A549 (cell line): ENCODE data around the gene DLG2. TPM values are rescaled to one million over a fixed set of nuclear protein-coding genes. Genes with fewer than 3 reads are reported as not detected.

Source experiments
- ATAC-seq, 2 experiments: fragments of 200-7000 bp in 1 of 2; fragments of >200 bp in 1 of 2; cut with Nextera tagmentation in 1 of 2; cut with Tn5 transposase in 1 of 2; 3 replicates each; pipeline versions ENCODE4 v1.8.0 to v1.9.1; 2018 to 2020; ENCODE audit warnings: mild to moderate bottlenecking in 1 of 2, moderate library complexity in 1 of 2
- CTCF ChIA-PET: fragments of 300-600 bp; sonication (Branson Sonifier 250); formaldehyde crosslinking; extraction: SDS; loops from one replicate; lab custom pipeline; 2021; ENCODE audit warnings: antibody characterized with exemption, inconsistent platforms; lab: Yijun Ruan, JAX
- POLR2A ChIA-PET: fragments of 350-600 bp; formaldehyde crosslinking; extraction: SDS; loops from one replicate; lab custom pipeline; 2021; ENCODE audit warnings: antibody characterized with exemption, inconsistent platforms; lab: Yijun Ruan, JAX
- DNase-seq, 2 experiments: peaks; one replicate each; pipeline versions ENCODE4 v3.0.0 to v3.0.0-alpha.2; 2011 to 2016; ENCODE audit warnings: low read depth in 1 of 2, low spot score in 1 of 2
- FAIRE-seq: peaks from 2 replicates; lab custom pipeline; 2011; peaks lifted over from hg19 to GRCh38; lab: Jason Lieb, UNC
- H3K27ac ChIP-seq, 2 experiments: fragments of >200 bp; sonication (Bioruptor Twin); formaldehyde crosslinking; 3 replicates each; pipeline ENCODE4 v1.5.1; 2016 to 2017
- H3K4me1 ChIP-seq: fragments of >200 bp; sonication (Bioruptor Twin); formaldehyde crosslinking; 3 replicates; pipeline ENCODE4 v1.6.1; 2016
- H3K4me2 ChIP-seq: fragments of >200 bp; sonication (Bioruptor Twin); formaldehyde crosslinking; 3 replicates; pipeline ENCODE4 v1.6.1; 2016
- H3K4me3 ChIP-seq: fragments of >200 bp; sonication (Bioruptor Twin); formaldehyde crosslinking; 3 replicates; pipeline ENCODE4 v1.5.1; 2016
- H3K9me3 ChIP-seq: fragments of >200 bp; sonication (Bioruptor Twin); formaldehyde crosslinking; 3 replicates; pipeline ENCODE4 v1.6.1; 2016
- BHLHE40 ChIP-seq: IDR thresholded peaks from 2 replicates; pipeline ENCODE4 v1.6.1; 2012; ENCODE audit warnings: low read depth, low read length, inconsistent platforms
- CBX2 ChIP-seq: fragments of 200-600 bp; sonication (generic); IDR thresholded peaks from 2 replicates; pipeline ENCODE4 v1.6.1; 2016; ENCODE audit warnings: low read depth, mild to moderate bottlenecking, borderline replicate concordance
- CBX8 ChIP-seq: fragments of 200-600 bp; sonication (generic); IDR thresholded peaks from 2 replicates; pipeline ENCODE4 v1.6.1; 2016
- CEBPB ChIP-seq, 2 experiments: fragments of >200 bp in 1 of 2; sonication (Bioruptor Twin) in 1 of 2; formaldehyde crosslinking in 1 of 2; IDR thresholded peaks; 2 replicates each; pipeline ENCODE4 v1.6.1; 2012 to 2016
- CHD4 ChIP-seq: fragments of 200-600 bp; sonication (generic); IDR thresholded peaks from 2 replicates; pipeline ENCODE4 v1.6.1; 2016; ENCODE audit warnings: antibody characterized with exemption, mild to moderate bottlenecking, borderline replicate concordance
- EHF ChIP-seq: fragments of 250-450 bp; sonication (Bioruptor Pico); IDR thresholded peaks from 2 replicates; pipeline ENCODE4 v1.5.0; 2020; ENCODE audit warnings: mild to moderate bottlenecking
- FOSB ChIP-seq: fragments of 250-450 bp; sonication (Bioruptor Pico); IDR thresholded peaks from 2 replicates; pipeline ENCODE4 v1.5.0; 2020; ENCODE audit warnings: mild to moderate bottlenecking, moderate library complexity
- FOXS1 ChIP-seq: fragments of 250-450 bp; sonication (Bioruptor Pico); IDR thresholded peaks from 2 replicates; pipeline ENCODE4 v1.5.0; 2020; ENCODE audit warnings: mild to moderate bottlenecking, moderate library complexity
- GATA3 ChIP-seq: IDR thresholded peaks from 2 replicates; pipeline ENCODE4 v1.6.1; 2012; ENCODE audit warnings: borderline replicate concordance
- HDAC2 ChIP-seq: fragments of 200-600 bp; sonication (generic); IDR thresholded peaks from 2 replicates; pipeline ENCODE4 v1.6.1; 2016
- HOXB13 ChIP-seq: fragments of 250-450 bp; sonication (Bioruptor Pico); IDR thresholded peaks from 2 replicates; pipeline ENCODE4 v1.5.0; 2020; ENCODE audit warnings: low read depth, mild to moderate bottlenecking, moderate library complexity
- JUN ChIP-seq, 2 experiments: fragments of >200 bp; sonication (Bioruptor Twin); formaldehyde crosslinking; IDR thresholded peaks; 2 replicates in 1 of 2; 3 replicates in 1 of 2; pipeline ENCODE4 v1.6.1; 2016 to 2017
- JUNB ChIP-seq: fragments of >200 bp; sonication (Bioruptor Twin); formaldehyde crosslinking; IDR thresholded peaks from 2 replicates; pipeline ENCODE4 v1.6.1; 2016
- MAZ ChIP-seq: fragments of 150-350 bp; IDR thresholded peaks from 2 replicates; pipeline ENCODE4 v1.6.1; 2014; ENCODE audit warnings: antibody characterized with exemption, low read depth, low read length, borderline replicate concordance
- NPAS2 ChIP-seq: fragments of 250-450 bp; sonication (Bioruptor Pico); IDR thresholded peaks from 2 replicates; pipeline ENCODE4 v1.8.0; 2022; ENCODE audit warnings: mild to moderate bottlenecking, moderate library complexity, borderline replicate concordance
- PHF8 ChIP-seq: fragments of 200-600 bp; sonication (generic); IDR thresholded peaks from 2 replicates; pipeline ENCODE4 v1.6.1; 2016; ENCODE audit warnings: low read depth, mild to moderate bottlenecking, antibody characterized with exemption, moderate library complexity, borderline replicate concordance
- POLR2A ChIP-seq: IDR thresholded peaks from 2 replicates; pipeline ENCODE4 v1.6.1; 2012; ENCODE audit warnings: mild to moderate bottlenecking, low read length
- POLR2AphosphoS2 ChIP-seq: conservative IDR thresholded peaks from 2 replicates; pipeline ENCODE4 v1.6.1; 2012; ENCODE audit warnings: low read length, improper control_type of control experiment, inconsistent platforms
- RAD21 ChIP-seq, 2 experiments: fragments of >200 bp in 1 of 2; sonication (Bioruptor Twin) in 1 of 2; formaldehyde crosslinking in 1 of 2; IDR thresholded peaks in 1 of 2; conservative IDR thresholded peaks in 1 of 2; 2 replicates in 1 of 2; 3 replicates in 1 of 2; pipeline ENCODE4 v1.6.1; 2012 to 2018; ENCODE audit warnings: inconsistent platforms in 1 of 2
- RNF2 ChIP-seq: fragments of 200-600 bp; sonication (generic); IDR thresholded peaks from 2 replicates; pipeline ENCODE4 v1.6.1; 2016; ENCODE audit warnings: low read depth, mild to moderate bottlenecking, antibody characterized with exemption, moderate library complexity, borderline replicate concordance
- TP53 ChIP-seq: fragments of 250-450 bp; sonication (Bioruptor Pico); IDR thresholded peaks from 2 replicates; pipeline ENCODE4 v1.5.0; 2021; ENCODE audit warnings: mild to moderate bottlenecking, moderate library complexity
- ZC3H11A ChIP-seq: fragments of 450-650 bp; IDR thresholded peaks from 2 replicates; pipeline ENCODE4 v1.6.1; 2014; ENCODE audit warnings: antibody characterized with exemption, mild to moderate bottlenecking
- ZNF302 ChIP-seq: fragments of 250-450 bp; sonication (Bioruptor Pico); IDR thresholded peaks from 2 replicates; pipeline ENCODE4 v1.9.0; 2021; ENCODE audit warnings: inconsistent platforms, mild to moderate bottlenecking, moderate library complexity
- WGBS: methylation state at CpG from one replicate; pipeline ENCODE4 v1.1.6; 2017; ENCODE audit errors: missing lambda C conversion rate; 5-methylcytosine and 5-hydroxymethylcytosine counted together
- polyA plus RNA-seq, 4 experiments: library from polyadenylated mRNA; depleted of rRNA in 3 of 4; stranded (reverse); fragments of >200 nt; fragmentation: RNase III in 1 of 4; extraction: RNeasy Plus Mini Kit Qiagen cat#74134 plus additional on column Dnase treatment in 1 of 4; gene quantifications; 2 replicates in 3 of 4; 3 replicates in 1 of 4; pipeline ENCODE4 v1.2.3, GENCODE V29; 2011 to 2017
- TF ChIP-seq, protein P1 (sequence below): fragments of >200 bp; sonication (Bioruptor Twin); formaldehyde crosslinking; IDR thresholded peaks from 2 replicates; pipeline ENCODE4 v1.6.1; 2016
- TF ChIP-seq, protein P2 (sequence below): IDR thresholded peaks from 2 replicates; pipeline ENCODE4 v1.6.1; 2012; ENCODE audit warnings: low read depth, borderline replicate concordance
- TF ChIP-seq, protein P3 (sequence below): fragments of >200 bp; sonication (Bioruptor Twin); formaldehyde crosslinking; IDR thresholded peaks from 3 replicates; pipeline ENCODE4 v1.5.1; 2016
- TF ChIP-seq, protein P4 (sequence below): fragments of 250-450 bp; sonication (Bioruptor Pico); IDR thresholded peaks from 2 replicates; pipeline ENCODE4 v1.5.0; 2020; ENCODE audit warnings: low read depth, mild to moderate bottlenecking, moderate library complexity

DLG2 gene
- polyA plus RNA-seq, 2 of the 4 experiments (the other 2 are of a cell fraction), result 0.26 to 0.79 TPM

DNA sequence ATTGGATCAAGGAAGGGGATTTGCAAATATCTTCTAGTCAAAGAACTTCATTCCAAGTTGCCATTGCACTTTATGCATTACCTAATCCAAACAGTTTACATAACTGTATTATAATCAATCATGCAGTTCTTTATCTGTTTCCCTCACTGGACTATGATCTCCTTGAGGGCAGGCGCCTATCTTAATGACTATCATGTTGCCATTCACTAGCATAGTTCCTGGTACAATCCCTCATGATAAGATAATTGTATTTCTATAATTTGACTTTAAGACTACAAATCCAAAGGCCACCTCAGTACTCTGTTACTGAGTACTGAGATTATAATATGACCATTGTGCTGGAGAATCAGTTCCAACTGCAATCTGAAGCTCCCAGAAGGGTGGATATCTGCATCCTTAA is 2062.3 kb downstream of the DLG2 start (continued):
- TF ChIP-seq, protein P1, sequence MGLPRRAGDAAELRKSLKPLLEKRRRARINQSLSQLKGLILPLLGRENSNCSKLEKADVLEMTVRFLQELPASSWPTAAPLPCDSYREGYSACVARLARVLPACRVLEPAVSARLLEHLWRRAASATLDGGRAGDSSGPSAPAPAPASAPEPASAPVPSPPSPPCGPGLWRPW, result no peak

DNA sequence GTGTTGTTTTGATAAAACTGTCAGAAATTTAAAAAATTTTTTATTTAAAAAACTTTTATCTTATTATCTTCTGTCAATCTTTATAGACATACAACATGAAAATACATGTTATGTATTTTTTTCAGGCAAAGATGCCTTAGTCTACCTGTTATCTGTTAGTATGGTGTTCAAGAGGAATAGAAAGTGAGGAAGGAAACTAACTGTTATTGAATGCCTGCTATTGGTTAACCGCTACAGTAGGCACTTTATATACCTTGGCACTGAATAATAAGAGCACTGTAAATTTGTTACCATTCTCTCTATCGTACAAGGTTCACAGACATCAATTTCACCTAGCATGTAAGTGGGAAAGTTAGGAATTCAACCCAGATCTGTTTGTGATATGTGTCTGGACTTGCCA is 2068.9 kb downstream of the DLG2 start:
- Histone ChIP-seq H3K27ac (no peak overlapping the region), H3K4me2 (no peak overlapping the region), H3K9me3 (no peaks in the 10 kb centered on the region), H3K4me3 (no peak overlapping the region), H3K4me1 (no peaks in the 10 kb centered on the region)
- CTCF ChIA-PET, result no interaction called here
- DNase-seq, result no peak
- no peak for ATAC-seq
- TF ChIP-seq EHF (CRISPR knock-in tag) (no peak), RAD21 (conservative IDR thresholded peaks at IDR 0.05 in 1 of 2, IDR thresholded peaks at IDR 0.05 in 1 of 2) (no peak), BHLHE40 (no peak), FOXS1 (CRISPR knock-in tag) (no peak), RNF2 (no peak), HOXB13 (CRISPR knock-in tag) (no peak), JUN (IDR thresholded peaks at IDR 0.05) (no peak), FOSB (no peak), CHD4 (no peak), PHF8 (no peak)
- TF ChIP-seq, protein P2, sequence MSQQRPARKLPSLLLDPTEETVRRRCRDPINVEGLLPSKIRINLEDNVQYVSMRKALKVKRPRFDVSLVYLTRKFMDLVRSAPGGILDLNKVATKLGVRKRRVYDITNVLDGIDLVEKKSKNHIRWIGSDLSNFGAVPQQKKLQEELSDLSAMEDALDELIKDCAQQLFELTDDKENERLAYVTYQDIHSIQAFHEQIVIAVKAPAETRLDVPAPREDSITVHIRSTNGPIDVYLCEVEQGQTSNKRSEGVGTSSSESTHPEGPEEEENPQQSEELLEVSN, result no peak
- TF ChIP-seq, protein P3, sequence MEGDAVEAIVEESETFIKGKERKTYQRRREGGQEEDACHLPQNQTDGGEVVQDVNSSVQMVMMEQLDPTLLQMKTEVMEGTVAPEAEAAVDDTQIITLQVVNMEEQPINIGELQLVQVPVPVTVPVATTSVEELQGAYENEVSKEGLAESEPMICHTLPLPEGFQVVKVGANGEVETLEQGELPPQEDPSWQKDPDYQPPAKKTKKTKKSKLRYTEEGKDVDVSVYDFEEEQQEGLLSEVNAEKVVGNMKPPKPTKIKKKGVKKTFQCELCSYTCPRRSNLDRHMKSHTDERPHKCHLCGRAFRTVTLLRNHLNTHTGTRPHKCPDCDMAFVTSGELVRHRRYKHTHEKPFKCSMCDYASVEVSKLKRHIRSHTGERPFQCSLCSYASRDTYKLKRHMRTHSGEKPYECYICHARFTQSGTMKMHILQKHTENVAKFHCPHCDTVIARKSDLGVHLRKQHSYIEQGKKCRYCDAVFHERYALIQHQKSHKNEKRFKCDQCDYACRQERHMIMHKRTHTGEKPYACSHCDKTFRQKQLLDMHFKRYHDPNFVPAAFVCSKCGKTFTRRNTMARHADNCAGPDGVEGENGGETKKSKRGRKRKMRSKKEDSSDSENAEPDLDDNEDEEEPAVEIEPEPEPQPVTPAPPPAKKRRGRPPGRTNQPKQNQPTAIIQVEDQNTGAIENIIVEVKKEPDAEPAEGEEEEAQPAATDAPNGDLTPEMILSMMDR, result no peak
- TF ChIP-seq, protein P4, sequence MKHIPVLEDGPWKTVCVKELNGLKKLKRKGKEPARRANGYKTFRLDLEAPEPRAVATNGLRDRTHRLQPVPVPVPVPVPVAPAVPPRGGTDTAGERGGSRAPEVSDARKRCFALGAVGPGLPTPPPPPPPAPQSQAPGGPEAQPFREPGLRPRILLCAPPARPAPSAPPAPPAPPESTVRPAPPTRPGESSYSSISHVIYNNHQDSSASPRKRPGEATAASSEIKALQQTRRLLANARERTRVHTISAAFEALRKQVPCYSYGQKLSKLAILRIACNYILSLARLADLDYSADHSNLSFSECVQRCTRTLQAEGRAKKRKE (CRISPR knock-in tag), result no peak
- POLR2A ChIA-PET, result no interaction called here
- 3% methylated on average over 2 of the region's 2 CpGs for WGBS
- FAIRE-seq, result no peak

DNA sequence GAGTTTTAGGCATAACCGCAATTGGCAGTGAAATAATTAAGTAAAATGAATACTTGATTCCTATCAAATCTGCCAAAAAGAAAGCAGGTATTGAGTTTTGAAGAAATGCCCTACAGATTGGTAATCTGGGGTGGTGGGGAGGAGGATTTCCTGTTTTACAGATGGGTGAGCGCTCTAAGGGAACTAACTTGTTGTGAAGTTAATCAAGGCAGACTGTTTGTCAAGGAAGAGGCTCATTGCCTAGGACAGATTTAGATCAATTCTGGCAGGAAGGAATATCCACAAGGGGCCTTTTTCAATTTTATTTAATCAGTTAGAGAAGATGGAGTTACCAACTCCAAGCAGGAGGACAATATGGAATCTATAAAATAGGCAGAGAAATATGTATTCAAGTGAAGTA is 2069.5 kb downstream of the DLG2 start:
- ChIA-PET POLR2A (no interaction called here), CTCF (no interaction called here)
- 14% methylated on average over 2 of the region's 2 CpGs for WGBS
- ATAC-seq, result no peak
- no peak for TF ChIP-seq BHLHE40
- no peak for TF ChIP-seq JUNB
- no peak for TF ChIP-seq POLR2A
- no peak for TF ChIP-seq POLR2AphosphoS2
- no peak for TF ChIP-seq HDAC2
- TF ChIP-seq, all 56 proteins: peak for 0
- DNase-seq (no peak), FAIRE-seq (no peak)
- H3K4me2 ChIP-seq, result no peak overlapping the region
- no peak overlapping the region for H3K4me3 ChIP-seq
- no peak overlapping the region for H3K27ac ChIP-seq
- H3K9me3 ChIP-seq, result no peaks in the 10 kb centered on the region
- no peaks in the 10 kb centered on the region for H3K4me1 ChIP-seq

DNA sequence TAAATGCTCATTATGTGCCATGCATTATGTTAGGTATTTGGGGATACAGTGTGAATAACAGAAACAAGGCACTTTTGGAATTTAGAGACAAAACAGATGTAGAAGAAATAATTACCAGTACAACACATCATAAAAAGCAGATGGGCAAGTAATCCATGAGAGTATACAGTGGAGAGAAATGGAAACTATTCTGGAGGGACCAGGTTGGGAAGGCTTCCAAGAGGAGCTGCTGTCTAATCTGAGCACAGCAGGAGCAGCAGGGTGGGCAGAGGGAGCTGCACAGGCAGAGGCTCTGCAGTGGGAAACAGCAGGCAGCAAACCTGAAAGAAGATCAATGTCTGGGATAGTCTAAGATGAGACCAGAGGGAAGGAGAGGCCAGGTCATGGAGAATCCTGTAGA is 2072.3 kb downstream of the DLG2 start:
- Histone ChIP-seq H3K4me3 (no peak overlapping the region), H3K4me1 (no peaks in the 10 kb centered on the region), H3K4me2 (no peak overlapping the region), H3K9me3 (no peaks in the 10 kb centered on the region), H3K27ac (no peak overlapping the region)
- ATAC-seq (no peak), FAIRE-seq (no peak), DNase-seq (no peak)
- CTCF ChIA-PET, result no interaction called here
- POLR2A ChIA-PET, result no interaction called here
- TF ChIP-seq ZNF302 (CRISPR knock-in tag) (no peak), CEBPB (IDR thresholded peaks at IDR 0.05) (no peak), CHD4 (no peak), TP53 (CRISPR knock-in tag) (no peak), MAZ (no peak), JUNB (no peak), EHF (CRISPR knock-in tag) (no peak), GATA3 (no peak), ZC3H11A (no peak), RNF2 (no peak), POLR2AphosphoS2 (no peak), CBX8 (no peak), NPAS2 (no peak), POLR2A (no peak), CBX2 (no peak)
- TF ChIP-seq, protein P4 (CRISPR knock-in tag), result no peak
- TF ChIP-seq, protein P2, result no peak
- TF ChIP-seq, all 56 proteins: peak for 0
